Pulmonary artery endothelial cell (primary cell): ENCODE measurements around the gene TRIM60. TPM values are rescaled to one million over a fixed set of nuclear protein-coding genes. Genes with fewer than 3 reads are reported as not detected.
"Not testable (repeated sequence)": the region's sequence is repeated elsewhere in the genome, so short reads cannot be mapped to it uniquely, and the experiment has no call there.

ENCODE experiments used
- DNase-seq: peaks from one replicate; pipeline ENCODE4 v3.0.0-alpha.2; 2011; ENCODE audit warnings: low read depth, low spot score
- total RNA-seq: library from RNA; depleted of rRNA; stranded (reverse); fragments of >200 nt; gene quantifications from 2 replicates; pipeline ENCODE4 v1.2.3, GENCODE V29; 2014

The TRIM60 gene
- not detected in 2 replicates for total RNA-seq

GRCh38 chr4:165031436-165032211 lies at the start of gene TRIM60:
TRIM60 (plus strand) TSS chr4:165031999; CDS start chr4:165040073, 8,074 bp downstream.
- no peak for DNase-seq

DNA sequence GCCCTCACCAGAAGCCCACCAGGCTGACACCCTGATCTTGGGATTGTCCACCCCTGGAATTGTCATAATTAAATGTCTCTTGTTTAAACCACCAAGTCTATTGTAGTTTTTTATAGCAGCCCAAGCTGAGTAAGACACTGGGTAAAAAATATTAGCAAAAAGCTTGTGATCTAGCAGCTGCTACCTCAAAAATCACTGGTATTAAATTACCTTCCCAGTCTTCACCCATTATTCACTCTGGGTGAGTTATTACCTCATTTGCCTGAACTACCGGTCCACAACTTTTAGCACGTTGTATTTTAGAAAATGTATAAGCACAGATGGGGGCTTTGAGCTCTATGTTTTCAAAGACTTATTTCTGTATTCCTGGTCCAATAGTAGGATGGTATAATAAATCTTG lies 42.3 kb upstream of the TRIM60 start:
- DNase-seq: no peak

DNA sequence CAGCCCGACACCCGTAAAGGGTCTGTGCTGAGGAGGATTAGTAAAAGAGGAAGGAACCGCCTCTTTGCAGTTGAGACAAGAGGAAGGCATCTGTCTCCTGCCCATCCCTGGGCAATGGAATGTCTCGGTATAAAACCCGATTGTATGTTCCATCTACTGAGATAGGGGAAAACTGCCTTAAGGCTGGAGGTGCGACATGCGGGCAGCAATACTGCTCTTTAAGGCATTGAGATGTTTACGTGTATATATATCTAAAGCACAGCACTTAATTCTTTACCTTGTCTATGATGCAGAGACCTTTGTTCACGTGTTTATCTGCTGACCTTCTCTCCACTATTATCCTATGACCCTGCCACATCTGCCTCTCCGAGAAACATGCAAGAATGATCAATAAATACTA lies 41.0 kb upstream of the TRIM60 start:
- not testable (repeated sequence) for DNase-seq

- not testable (repeated sequence) for DNase-seq
Measured at GRCh38 chr4:164996123-164996522, 35.7 kb upstream of the TRIM60 start.

DNA sequence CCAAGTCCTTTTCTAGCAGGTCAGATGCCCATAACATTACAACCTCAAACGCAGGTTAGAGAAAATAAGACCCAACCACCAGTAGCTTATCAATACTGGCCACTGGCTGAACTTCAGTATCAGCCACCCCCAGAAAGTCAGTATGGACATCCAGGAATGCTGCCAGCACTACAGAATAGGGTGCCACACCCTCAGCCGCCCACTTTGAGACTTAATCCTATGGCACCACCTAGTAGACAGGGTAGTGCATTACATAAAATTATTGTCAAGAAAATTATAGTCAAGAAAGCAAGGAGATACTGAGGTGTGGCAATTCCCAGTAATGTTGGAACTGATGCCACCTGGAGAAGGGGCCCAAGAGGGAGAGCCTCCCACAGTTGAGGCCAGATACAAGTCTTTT lies 34.5 kb upstream of the TRIM60 start:
- DNase-seq: no peak

DNA sequence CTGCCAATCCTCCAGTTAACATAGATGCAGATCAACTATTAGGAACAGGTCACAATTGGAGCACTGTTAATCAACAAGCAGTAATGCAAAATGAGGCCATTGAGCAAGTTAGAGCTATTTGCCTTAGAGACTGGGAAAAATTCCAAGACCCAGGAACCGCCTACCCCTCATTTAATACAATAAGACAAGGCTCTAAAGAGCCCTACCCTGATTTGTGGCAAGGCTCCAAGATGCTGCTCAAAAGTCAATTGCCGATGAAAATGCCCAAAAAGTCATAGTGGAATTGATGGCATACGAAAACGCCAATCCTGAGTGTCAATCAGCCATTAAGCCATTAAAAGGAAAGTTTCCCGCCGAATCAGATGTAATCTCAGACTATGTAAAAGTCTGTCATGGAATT lies 33.9 kb upstream of the TRIM60 start:
- no peak for DNase-seq

DNA sequence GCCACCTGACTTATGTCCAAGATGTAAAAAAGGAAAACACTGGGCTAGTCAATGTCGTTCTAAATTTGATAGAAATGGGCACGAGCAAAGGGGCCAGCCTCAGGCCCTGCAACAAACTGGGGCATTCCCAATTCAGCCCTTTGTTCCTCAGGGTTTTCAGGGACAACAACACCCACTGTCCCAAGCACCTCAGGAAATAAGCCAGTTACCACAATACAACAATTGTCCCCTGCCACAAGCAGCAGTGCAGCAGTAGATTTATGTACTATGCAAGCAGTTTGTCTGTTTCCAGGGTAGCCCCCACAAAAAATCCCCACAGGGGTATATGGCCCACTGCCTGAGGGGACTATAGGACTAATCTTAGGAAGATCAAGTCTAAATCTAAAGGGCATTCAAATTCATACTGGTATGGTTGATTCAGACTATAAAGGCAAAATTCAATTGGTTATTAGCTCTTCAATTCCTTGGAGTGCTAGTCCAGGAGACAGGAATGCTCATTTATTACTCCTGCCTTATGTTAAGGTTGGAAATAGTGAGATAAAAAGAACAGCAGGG lies 33.2 kb upstream of the TRIM60 start:
- DNase-seq: not testable (repeated sequence)

DNA sequence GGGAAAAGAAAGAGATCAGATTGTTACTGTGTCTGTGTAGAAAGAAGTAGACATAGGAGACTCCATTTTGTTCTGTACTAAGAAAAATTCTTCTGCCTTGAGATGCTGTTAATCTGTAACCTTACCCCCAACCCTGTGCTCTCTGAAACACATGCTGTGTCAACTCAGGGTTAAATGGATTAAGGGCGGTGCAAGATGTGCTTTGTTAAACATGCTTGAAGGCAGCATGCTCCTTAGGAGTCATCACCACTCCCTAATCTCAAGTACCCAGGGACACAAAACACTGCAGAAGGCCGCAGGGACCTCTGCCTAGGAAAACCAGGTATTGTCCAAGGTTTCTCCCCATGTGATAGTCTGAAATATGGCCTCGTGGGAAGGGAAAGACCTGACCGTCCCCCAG lies 29.8 kb upstream of the TRIM60 start:
- not testable (repeated sequence) for DNase-seq

DNA sequence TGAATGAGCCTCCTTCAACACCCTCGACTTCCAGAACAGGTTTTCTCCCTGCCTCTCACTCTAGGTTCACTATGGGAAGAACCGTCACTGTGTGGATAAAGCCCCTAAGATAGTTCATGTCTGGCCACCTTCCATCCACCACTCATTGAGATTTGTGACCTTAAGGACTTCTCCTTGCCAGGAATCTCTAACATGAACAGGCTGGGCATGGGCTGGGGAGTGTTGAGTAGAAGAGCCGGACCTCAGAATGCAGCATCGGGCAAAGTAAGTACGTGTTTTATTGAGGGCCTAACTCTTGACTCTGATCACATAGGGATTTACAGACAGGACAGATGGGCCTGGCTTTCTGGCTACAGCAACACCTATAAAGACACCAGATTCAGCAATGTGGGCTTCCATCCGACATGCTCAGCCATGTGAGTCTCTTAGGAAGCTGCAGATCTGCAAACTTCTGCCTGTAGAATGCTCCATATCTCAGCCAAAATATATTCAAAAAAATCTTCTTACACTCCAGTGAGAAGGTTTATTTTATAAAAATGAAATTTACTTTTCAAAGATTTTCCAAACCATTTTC lies 26.4 kb upstream of the TRIM60 start:
- DNase-seq: no peak

GRCh38 chr4:165006456-165006855 lies 25.3 kb upstream of the TRIM60 start:
- DNase-seq: no peak

GRCh38 chr4:165006886-165007285 lies 24.9 kb upstream of the TRIM60 start:
- DNase-seq: no peak

GRCh38 chr4:165009493-165010227 lies 22.1 kb upstream of the TRIM60 start:
- DNase-seq: no peak

GRCh38 chr4:165010487-165010886 lies 21.3 kb upstream of the TRIM60 start:
- no peak for DNase-seq

DNA sequence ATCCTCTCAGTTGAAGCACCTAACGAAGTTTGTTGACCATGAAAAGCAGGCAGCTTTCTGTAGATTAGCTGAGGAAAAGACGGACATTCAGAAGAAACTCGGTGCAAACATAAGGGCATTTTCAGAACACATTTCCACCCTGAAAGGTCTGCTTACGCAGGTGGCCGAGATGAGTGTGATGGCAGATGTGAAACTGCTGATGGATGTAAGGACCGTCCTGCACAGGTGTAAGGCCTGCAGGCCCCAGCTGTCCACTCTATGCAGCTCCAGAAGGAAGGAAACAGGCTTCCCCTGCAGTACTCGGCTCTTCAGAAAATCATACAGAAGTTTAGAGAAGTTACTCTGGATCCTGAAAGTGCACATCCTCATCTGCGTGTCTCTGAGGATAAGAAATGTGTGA lies 20.8 kb upstream of the TRIM60 start:
- DNase-seq: no peak

DNA sequence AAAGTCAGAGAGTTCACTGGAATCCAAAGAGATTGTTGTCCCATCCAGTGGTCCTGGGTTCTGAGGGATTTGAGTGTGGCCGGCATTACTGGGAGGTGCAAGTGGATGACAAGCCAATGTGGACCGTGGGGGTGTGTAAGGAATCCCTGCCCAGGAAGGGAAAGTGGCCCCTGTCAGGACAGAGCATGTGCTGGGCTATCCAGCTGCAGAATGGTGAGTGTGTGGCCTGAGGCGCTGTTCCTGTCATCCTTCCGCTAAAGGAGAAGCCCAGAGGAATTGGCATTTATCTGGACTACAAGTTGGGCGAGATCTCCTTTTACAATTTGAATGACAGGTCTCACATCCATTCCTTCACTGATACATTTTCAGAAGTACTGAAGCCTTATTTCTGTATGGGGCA lies 20.4 kb upstream of the TRIM60 start:
- DNase-seq: no peak

DNA sequence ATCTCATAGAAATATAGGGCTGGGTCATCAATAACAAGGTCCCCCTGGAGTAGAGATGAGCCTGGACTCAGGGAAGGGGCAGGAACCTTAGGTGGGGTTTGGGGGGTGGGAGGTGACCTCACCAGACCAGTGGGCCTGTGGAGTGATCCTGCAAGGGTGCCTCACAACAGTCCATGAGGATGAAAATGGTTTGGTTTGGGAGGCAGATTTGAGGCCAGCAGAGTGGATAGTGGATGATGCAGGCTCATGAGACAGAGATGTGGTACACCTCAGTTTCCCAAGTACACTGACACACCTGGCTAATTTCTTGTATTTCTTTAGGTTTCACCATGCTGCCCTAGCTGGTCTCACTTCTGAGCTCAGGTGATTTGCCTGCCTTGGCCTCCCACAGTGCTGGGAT lies 18.1 kb upstream of the TRIM60 start:
- DNase-seq: no peak

DNA sequence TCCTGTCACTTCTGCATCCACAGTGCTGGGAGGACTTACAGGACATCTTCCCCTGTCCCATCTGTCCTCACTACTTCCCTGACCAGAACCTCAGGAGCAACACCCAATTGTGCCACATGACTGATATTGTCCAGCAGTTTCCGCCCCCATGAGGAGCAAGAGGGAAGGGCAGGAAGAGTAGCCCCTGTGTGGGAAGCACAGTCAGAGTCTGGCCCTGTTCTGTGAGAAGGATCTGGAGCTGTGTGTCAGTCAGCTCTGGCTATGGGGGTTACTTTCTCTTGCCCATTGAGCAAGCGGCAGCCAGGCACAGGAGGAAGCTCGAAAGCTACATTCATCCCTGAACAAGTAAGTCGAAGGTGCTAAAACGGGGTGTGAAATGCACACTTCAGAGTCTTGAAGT lies 14.8 kb upstream of the TRIM60 start:
- DNase-seq: no peak

DNA sequence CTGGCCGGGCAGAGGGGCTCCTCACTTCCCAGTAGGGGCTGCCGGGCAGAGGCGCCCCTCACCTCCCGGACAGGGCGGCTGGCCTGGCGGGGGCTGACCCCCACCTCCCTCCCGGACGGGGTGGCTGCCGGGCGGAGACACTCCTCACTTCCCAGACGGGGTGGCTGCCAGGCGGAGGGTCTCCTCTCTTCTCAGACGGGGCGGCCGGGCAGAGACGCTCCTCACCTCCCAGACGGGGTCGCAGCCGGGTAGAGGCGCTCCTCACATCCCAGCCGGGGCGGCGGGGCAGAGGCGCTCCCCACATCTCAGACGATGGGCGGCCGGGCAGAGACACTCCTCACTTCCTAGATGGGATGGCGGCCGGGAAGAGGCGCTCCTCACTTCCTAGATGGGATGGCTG lies 11.8 kb upstream of the TRIM60 start:
- not testable (repeated sequence) for DNase-seq

GRCh38 chr4:165025782-165026181 lies 6.0 kb upstream of the TRIM60 start:
- DNase-seq: not testable (repeated sequence)

DNA sequence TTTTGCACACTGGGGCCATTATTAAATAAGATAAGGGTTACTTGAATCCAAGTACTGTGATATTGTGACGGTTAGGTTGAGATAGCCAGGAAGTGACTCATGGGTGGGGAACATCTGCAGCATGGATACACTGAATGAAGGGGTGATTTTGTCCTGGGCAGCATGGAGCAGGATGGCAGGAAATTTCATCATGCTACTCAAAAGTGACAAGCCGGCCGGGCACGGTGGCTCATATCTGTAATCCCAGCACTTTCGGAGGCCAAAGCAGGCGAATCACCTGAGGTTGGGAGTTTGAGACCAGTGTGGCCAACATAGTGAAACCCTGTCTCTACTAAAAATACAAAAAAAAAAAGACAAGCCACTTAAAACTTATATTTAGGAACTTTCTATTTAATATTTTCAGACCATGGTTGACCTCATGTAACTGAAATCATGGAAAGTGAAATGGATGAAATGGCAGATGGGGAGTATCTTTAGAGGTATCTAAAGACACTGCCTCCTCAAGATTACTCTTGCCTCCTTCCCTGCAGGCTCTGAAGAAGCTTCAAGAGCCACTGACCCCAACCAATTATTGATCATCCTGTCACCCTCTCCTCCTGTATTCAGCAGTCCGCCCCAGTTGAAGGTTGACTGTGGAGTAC lies 3.9 kb upstream of the TRIM60 start:
- DNase-seq: no peak

DNA sequence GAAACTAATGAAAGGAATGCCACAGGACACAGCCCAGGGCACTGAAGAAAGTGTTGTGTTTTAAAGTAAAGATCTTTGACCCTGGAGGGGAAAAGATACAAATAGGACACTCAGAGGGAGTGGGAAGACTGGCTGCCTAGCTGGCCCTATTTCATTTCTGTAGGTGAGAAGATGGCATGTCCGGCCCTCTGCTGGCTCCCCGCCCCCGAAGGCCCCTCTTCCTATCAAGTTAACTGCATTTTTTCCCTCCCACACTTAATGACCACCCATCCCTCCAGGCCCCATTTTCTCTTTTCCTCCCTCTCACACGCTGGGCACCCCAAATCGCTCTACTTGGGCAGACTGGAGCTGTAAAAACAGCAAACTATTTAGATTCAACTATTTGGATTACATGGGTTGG lies 16.4 kb downstream of the TRIM60 start:
- no peak for DNase-seq

DNA sequence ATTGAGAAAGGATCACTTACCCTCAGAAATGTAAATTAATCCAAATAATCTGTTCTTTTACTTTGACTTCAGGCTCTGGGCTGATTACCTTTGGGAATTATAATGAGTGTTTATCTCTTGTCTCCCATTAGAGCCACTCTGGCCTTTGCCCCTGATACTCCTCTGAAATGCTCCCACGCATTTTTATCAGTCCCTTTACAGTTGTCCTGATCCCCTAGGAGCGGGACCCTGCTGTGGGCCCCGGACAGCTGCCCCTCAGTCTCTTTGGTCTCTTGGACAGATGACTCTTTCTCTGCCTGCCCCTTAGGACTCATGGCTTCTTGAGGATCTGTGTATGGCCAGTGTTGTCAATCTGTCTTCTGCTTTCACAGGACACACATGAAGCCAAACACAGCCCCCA lies 20.8 kb downstream of the TRIM60 start:
- DNase-seq: no peak
